Ureter (tissue), 1 donor: Measurements from ENCODE around the gene ADGRD1. TPM values are rescaled to one million over a fixed set of nuclear protein-coding genes. Genes with fewer than 3 reads are reported as not detected.

Source experiments
- DNase-seq: peaks from one replicate; pipeline ENCODE4 v3.0.0-alpha.2; 2020; ENCODE audit warnings: low spot score
- total RNA-seq: library from RNA; stranded (reverse); gene quantifications from one replicate; pipeline ENCODE4 v1.2.4, GENCODE V29; 2023
- donor health status: DM: yes; HTN: yes; CAD: no.

Gene ADGRD1
- total RNA-seq, 1 donor from 2014 or later: 80.2 TPM

DNA sequence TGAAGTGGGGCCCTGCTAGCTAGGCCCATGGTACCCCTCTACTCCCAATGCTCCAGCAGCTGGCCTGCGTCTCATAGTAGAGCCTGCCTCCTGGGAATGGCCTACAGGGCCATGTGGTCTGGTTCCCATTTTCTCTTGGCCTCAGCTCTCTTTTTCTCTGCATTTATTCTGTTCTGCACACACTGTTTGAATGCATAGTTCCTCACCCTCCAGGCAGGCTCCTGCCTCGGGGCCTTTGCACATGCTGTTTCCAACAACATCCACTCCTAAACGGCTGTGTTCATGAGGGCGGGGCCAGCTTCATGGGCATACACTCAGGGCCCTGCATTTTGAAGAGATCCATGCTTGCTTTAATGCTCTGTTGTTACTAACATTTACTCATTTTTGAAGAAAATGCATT is 204.0 kb downstream of the ADGRD1 start:
- DNase-seq: no peak

DNA sequence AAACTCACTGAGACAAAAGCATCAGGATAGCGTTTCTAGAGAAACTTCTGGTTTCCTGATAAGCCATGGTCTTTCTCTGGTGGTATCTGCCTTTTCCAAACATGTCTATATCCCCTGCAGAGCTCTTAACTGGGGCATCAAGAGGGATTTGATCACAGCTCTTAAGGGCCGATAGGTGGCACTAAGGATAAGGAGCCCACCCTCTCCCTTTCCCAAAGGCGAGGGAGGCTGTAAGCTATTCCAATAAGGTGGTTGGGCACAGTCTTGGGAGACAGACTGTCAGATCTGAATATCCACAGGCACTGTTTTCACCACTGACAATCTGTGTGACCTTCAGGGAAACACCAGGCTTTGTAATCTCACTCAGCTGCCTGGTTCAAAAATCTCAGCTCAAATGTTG is 206.0 kb downstream of the ADGRD1 start:
- DNase-seq: no peak

DNA sequence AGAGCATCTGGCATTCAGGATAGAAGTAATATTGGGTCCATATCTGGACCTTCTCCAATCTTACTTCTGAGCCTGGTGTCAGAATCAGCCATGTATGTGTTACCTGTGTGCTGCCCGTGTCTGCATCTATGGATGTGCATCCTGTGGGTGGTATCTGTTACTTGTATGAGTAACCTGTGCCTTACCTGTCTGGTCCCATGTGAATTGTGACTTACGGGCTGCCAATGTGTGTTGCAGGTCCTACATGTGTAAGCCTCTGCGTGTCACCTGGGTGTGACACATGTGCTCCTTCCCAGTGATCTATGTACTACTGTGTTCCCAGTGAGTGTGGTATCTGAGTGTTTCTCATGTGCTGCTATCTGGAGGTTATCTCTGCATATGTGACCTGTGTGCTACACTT is 208.4 kb downstream of the ADGRD1 start:
- DNase-seq: no peak

DNA sequence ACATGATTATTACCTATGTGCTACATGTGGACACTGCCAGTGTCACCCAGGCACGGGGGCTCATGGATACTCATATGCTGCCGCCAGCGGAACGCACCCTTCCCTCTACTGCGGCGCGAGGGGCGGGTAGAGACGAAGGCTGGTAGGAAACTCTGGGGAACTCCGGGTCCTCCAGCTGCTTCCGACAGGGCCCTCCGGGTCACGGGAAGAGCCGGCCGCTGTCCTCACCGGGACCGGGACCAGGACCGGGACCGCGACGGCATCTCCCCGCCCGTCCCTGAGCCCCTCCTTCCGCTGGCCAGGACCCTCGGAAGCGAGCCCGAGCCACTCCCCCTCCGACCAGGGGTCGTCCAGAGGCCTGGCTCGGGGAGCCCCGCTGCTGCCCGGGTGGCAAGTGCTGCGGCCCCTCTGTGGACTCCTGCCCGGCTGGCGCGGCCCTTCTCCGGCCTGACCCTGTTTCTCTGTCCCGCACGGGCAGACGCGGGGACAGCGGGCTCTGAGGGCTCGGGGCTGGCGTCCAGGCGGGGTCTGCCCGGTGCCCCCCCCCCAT is 209.6 kb downstream of the ADGRD1 start:
- no peak for DNase-seq

DNA sequence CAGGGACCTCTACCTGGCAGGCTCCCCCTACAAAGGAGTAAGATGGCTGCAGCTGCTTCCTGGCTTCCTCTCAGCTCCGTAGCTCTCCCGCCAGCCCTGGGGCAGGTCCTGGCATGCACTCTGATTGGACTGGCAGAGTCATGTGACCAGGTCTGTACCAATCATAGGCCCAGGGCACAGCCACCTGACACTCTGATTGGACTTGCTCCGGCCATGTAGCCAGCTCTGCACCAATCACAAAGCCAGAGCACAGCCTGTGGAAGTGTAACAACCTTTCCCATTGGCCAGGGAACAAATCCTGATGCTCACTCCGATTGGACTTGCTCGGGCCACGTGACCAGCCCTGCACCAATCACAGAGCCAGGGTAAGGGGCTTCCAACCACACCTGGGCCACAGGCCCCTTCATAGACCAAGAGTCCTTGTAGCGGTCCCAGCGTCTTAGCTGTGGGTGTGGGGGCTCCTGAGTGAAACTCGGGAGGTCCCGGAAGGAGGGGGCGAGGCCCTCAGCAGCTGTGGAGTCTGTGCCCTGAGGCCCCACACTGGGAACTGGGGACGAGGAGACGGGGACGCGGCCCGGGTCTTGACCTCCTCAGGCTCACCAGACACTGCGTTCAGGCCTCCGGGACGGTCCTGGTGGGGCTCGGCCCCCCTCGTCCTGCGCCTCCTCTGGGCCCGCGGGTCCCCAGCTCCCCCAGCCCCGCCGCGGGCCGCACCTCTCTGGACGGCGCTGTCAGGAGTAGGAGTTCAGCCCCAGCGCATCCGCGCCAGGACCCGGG is 210.6 kb downstream of the ADGRD1 start:
- DNase-seq: no peak

DNA sequence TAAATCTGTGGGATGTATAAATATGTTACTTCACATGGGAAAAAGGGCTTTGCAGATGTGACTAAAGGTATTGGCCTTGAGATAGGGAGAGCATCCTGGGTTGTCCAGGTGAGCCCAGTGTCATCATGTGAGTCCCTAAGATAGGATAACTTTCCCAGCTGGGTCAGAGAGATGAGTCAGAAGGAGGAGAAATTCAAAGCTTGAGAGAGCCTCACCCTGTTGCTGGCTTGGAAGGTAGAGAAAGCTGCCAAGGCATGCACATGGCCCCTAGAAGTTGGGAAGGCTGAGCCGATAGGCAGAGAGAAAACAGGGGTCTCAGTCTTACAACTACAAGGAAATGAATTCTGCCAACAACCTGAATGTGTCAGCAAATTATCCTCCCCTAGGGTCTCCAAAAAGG is 213.0 kb downstream of the ADGRD1 start:
- no peak for DNase-seq

DNA sequence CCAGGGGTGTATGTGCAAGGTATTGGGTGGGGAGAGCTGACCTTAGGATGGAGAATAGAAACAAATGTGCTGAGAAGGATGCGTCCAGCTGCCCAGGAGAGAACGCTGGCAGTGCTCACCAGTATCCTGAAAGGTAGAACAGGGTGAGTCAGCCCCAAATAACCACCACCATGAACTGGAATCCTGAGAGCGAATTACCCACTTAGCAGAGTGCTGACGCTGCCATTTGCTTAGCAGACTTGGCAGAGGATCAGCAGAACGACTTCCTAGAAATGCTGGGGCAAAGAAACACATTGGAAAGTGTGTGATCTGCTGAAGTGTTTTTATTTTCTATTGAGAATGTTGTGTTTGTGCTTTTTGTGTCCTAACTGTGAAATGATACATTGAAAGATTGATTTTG is 213.6 kb downstream of the ADGRD1 start:
- DNase-seq: no peak

DNA sequence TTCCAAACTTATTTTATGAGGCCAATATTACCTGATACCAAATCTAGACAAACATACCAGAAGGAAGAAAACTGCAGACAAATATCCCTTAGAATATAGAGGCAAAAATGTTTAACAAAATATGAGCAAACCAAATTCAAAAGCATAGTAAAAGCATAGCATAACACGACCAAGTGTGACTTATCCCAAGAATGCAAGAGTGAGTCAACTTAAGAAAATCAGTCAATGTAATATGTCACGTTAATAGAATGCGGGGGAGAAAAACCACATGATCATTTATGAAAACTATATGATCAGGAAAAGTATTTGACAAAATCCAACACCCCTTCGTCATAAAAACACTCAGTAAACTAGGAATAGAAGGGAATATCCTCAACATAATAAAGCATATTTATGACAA is 217.3 kb downstream of the ADGRD1 start:
- DNase-seq: no peak

DNA sequence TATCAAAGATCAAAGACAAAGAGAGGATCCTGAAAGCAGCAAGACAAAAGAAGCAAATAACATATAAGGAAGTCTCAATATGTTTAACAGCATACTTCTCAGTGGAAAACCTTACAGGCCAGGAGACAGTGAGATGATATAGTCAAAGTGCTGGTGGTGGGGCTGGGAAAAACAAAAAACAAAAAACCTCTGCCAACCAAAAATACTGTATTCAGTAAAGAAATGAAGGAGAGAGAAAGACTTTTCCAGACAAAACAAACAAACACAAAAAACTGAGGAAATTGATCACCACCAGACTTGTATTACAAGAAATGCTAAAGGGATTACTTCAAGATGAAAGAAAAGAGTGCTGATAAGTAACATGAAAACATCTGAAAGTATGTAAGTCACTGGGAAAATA is 221.2 kb downstream of the ADGRD1 start:
- no peak for DNase-seq

DNA sequence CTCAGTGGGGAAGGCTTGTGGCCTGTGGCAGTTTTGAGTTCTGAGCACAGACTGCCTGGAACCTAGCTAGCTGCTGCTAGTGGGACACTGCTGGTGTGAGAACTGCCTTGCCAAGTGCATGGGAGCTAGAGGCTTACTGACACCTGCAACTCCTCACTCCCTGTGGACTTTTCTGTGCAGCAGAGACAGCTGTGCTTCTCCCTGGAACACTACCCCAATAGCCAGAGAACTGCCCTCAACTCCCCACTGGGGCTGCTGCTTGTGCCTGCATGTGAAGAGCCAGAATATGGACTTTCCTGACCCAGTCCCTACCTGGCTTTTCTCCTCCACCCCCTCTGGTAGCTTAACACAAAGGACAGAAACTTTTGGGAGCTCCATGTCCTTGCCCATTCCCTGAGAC is 222.6 kb downstream of the ADGRD1 start:
- DNase-seq: no peak

DNA sequence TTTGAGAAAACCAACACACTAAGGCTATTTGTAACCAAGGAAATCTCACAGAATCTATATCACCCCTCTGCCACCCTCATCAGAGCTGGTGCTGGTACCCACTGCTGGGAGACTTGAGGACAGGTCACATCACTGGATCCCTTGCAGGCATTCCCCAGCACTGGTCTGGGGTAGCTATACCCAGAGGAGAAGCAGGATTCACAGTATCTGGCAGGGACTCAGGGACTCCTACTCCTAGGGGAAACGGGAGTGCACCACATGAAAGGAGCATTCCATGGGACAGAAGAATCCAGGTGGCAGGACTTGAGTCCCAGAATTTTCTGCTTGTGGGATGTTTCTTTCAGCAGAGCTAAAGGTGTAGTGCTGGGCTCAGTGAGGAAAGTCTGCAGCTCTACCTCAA is 223.2 kb downstream of the ADGRD1 start:
- DNase-seq: no peak

DNA sequence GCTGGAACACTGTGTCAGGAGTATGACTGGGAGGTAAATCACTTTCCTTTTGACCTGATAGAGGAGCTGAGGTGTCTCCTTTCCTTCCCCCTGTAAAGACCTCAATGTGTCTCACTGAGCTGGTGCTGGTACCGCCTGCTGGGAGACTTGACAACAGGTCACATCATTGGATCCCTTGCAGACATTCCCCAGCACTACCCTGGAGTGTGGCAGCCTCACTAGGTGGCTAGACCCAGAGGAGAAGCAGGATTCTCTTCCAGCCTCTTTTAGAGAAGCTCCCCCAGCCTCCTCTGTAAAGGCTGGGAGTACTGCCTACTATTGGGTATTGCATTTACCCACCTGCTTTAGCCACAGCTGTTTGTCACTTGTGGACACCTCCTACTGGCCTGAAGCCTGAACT is 223.9 kb downstream of the ADGRD1 start:
- no peak for DNase-seq

DNA sequence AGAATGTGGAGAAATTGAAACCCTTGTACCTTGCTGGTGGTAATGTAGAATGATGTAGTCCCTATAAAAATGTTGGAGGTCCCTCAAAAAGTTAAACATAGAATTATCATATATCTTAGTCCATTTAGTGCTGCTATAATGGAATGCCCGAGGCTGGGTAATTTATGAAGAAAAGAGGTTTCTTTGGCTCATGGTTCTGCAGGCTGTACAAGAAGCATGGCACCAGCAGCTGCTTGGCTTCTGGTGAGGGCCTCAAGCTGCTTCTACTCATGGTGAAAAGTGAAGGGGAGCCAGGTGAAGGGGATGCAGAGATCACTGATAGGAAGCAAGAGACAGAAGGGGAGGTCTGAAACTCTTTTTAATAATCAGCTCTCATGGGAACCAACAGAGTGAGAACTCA is 233.9 kb downstream of the ADGRD1 start:
- no peak for DNase-seq

DNA sequence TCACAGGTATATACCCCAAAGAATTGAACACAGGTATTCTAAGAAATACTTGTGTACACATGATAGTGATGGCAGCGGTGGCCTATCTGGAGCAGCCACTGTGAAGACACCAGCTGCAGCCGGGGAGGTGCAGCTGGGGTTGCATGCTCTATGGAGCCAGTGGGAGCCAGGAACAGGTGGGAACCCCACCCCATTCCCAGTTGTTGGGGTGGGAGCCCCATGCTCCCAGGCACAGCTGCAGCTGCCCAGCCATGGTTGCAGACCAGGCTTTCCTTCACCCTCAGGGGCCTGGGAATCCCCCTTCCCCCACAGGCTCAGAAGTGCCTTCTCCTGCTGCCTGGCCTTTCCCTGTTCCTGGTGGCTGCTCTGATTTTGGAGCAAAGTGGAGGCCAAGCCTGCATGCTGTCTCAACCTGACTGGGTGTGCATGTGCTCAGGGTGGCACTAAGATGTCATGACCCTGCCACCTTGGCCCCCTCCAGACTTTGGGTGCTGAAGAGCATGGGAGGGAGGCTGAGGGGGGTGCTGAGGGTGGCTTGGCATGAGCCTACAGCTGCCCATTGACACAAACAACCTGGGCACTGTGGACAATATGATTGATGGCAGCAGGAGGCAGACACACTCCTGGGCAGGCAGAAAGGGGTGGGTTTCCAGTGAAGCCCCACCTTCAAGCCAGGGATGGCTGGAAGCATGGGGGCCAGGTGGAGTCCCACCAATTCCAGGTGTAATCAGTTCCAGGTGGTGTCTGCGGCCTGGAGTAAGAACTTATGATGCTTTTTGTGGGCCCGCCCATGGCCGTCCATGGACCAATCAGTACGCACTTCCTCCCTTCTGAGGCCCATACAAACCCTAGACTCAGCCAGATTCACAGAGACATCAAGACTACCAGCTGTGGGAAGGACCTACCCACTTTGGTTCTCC is 234.7 kb downstream of the ADGRD1 start:
- peak; percentile 30 for DNase-seq

DNA sequence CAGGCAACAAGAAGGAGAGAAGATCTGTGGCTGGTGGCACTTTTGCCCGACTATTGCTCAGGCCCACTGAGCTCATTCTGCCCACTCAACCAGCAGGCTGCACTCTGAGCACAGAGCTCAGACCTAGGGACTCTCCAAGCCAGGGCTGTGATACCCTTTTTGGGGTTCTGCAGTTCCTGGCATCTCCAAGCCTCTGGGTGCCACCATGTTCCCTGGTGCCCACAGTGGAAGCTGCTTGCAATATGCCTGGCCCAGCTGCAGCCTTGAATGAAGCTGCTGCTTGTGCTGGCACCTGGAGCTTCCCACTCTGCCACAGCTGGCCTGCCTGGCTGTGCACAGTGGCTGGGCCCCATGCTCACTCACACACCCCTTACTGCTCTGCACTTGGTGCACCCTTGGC is 236.1 kb downstream of the ADGRD1 start:
- peak; percentile 26 for DNase-seq

DNA sequence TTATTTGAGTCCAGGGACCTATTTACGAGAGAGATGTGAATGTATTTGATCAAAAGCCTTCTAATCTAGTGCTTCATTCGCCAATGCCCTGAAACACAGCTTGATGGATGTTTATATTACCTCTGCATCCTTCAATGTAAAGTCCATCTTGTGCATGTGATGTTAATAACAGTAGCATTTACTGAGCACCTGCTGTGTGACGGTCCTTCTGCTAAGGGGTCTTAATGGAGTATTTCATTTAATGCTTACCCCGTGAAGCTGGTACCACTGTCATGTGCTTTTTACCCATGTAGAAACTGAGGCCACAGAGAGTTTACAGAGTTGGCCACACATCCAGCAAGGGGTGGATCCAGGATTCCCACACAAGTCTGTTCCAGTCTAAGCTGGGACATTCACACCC is 237.3 kb downstream of the ADGRD1 start:
- DNase-seq: no peak

Other genes starting within 250 kb of the ADGRD1 start
- 0.57 TPM for gene RIMBP2, start 237.6 kb upstream of the ADGRD1 start, total RNA-seq
- 12.4 TPM for gene STX2, start 114.7 kb upstream of the ADGRD1 start, total RNA-seq
- gene RAN, start 81.8 kb upstream of the ADGRD1 start, total RNA-seq: 493 TPM